A549 (cell line): ENCODE data around the gene TPD52L1. TPM values are rescaled to one million over a fixed set of nuclear protein-coding genes. Genes with fewer than 3 reads are reported as not detected.

Experiments
- ATAC-seq, 2 experiments: fragments of 200-7000 bp in 1 of 2; fragments of >200 bp in 1 of 2; cut with Nextera tagmentation in 1 of 2; cut with Tn5 transposase in 1 of 2; 3 replicates each; pipeline versions ENCODE4 v1.8.0 to v1.9.1; 2018 to 2020; ENCODE audit warnings: mild to moderate bottlenecking in 1 of 2, moderate library complexity in 1 of 2
- CTCF ChIA-PET: fragments of 300-600 bp; sonication (Branson Sonifier 250); formaldehyde crosslinking; extraction: SDS; loops from one replicate; lab custom pipeline; 2021; ENCODE audit warnings: antibody characterized with exemption, inconsistent platforms; lab: Yijun Ruan, JAX
- POLR2A ChIA-PET: fragments of 350-600 bp; formaldehyde crosslinking; extraction: SDS; loops from one replicate; lab custom pipeline; 2021; ENCODE audit warnings: antibody characterized with exemption, inconsistent platforms; lab: Yijun Ruan, JAX
- DNase-seq, 2 experiments: peaks; one replicate each; pipeline versions ENCODE4 v3.0.0 to v3.0.0-alpha.2; 2011 to 2016; ENCODE audit warnings: low read depth in 1 of 2, low spot score in 1 of 2
- FAIRE-seq: peaks from 2 replicates; lab custom pipeline; 2011; peaks lifted over from hg19 to GRCh38; lab: Jason Lieb, UNC
- H3K27ac ChIP-seq, 2 experiments: fragments of >200 bp; sonication (Bioruptor Twin); formaldehyde crosslinking; 3 replicates each; pipeline ENCODE4 v1.5.1; 2016 to 2017
- H3K4me1 ChIP-seq: fragments of >200 bp; sonication (Bioruptor Twin); formaldehyde crosslinking; 3 replicates; pipeline ENCODE4 v1.6.1; 2016
- H3K4me2 ChIP-seq: fragments of >200 bp; sonication (Bioruptor Twin); formaldehyde crosslinking; 3 replicates; pipeline ENCODE4 v1.6.1; 2016
- H3K4me3 ChIP-seq: fragments of >200 bp; sonication (Bioruptor Twin); formaldehyde crosslinking; 3 replicates; pipeline ENCODE4 v1.5.1; 2016
- H3K9me3 ChIP-seq: fragments of >200 bp; sonication (Bioruptor Twin); formaldehyde crosslinking; 3 replicates; pipeline ENCODE4 v1.6.1; 2016
- BHLHE40 ChIP-seq: IDR thresholded peaks from 2 replicates; pipeline ENCODE4 v1.6.1; 2012; ENCODE audit warnings: low read depth, low read length, inconsistent platforms
- CBX2 ChIP-seq: fragments of 200-600 bp; sonication (generic); IDR thresholded peaks from 2 replicates; pipeline ENCODE4 v1.6.1; 2016; ENCODE audit warnings: low read depth, mild to moderate bottlenecking, borderline replicate concordance
- CHD2 ChIP-seq: fragments of 150-350 bp; IDR thresholded peaks from 2 replicates; pipeline ENCODE4 v1.6.1; 2014; ENCODE audit warnings: low read length; ENCODE audit not compliant: partially characterized antibody
- CHD4 ChIP-seq: fragments of 200-600 bp; sonication (generic); IDR thresholded peaks from 2 replicates; pipeline ENCODE4 v1.6.1; 2016; ENCODE audit warnings: antibody characterized with exemption, mild to moderate bottlenecking, borderline replicate concordance
- EP300 ChIP-seq, 2 experiments: fragments of >200 bp; sonication (Bioruptor Twin); formaldehyde crosslinking; IDR thresholded peaks; 2 replicates in 1 of 2; 3 replicates in 1 of 2; pipeline ENCODE4 v1.6.1; 2016 to 2017
- GATA3 ChIP-seq: IDR thresholded peaks from 2 replicates; pipeline ENCODE4 v1.6.1; 2012; ENCODE audit warnings: borderline replicate concordance
- HEYL ChIP-seq: fragments of 250-450 bp; sonication (Bioruptor Pico); IDR thresholded peaks from 2 replicates; pipeline ENCODE4 v1.8.0; 2021; ENCODE audit warnings: mild to moderate bottlenecking, moderate library complexity
- HOXB13 ChIP-seq: fragments of 250-450 bp; sonication (Bioruptor Pico); IDR thresholded peaks from 2 replicates; pipeline ENCODE4 v1.5.0; 2020; ENCODE audit warnings: low read depth, mild to moderate bottlenecking, moderate library complexity
- JUN ChIP-seq, 2 experiments: fragments of >200 bp; sonication (Bioruptor Twin); formaldehyde crosslinking; IDR thresholded peaks; 2 replicates in 1 of 2; 3 replicates in 1 of 2; pipeline ENCODE4 v1.6.1; 2016 to 2017
- JUNB ChIP-seq: fragments of >200 bp; sonication (Bioruptor Twin); formaldehyde crosslinking; IDR thresholded peaks from 2 replicates; pipeline ENCODE4 v1.6.1; 2016
- MAZ ChIP-seq: fragments of 150-350 bp; IDR thresholded peaks from 2 replicates; pipeline ENCODE4 v1.6.1; 2014; ENCODE audit warnings: antibody characterized with exemption, low read depth, low read length, borderline replicate concordance
- NR3C1 ChIP-seq: fragments of >200 bp; sonication (Bioruptor Twin); formaldehyde crosslinking; IDR thresholded peaks from 3 replicates; pipeline ENCODE4 v1.6.1; 2017
- RAD21 ChIP-seq, 2 experiments: fragments of >200 bp in 1 of 2; sonication (Bioruptor Twin) in 1 of 2; formaldehyde crosslinking in 1 of 2; IDR thresholded peaks in 1 of 2; conservative IDR thresholded peaks in 1 of 2; 2 replicates in 1 of 2; 3 replicates in 1 of 2; pipeline ENCODE4 v1.6.1; 2012 to 2018; ENCODE audit warnings: inconsistent platforms in 1 of 2
- RARB ChIP-seq: fragments of 250-450 bp; sonication (Bioruptor Pico); IDR thresholded peaks from 2 replicates; pipeline ENCODE4 v1.8.0; 2021; ENCODE audit warnings: mild to moderate bottlenecking, moderate library complexity
- RFX5 ChIP-seq: fragments of 450-650 bp; IDR thresholded peaks from 2 replicates; pipeline ENCODE4 v1.7.1; 2014; ENCODE audit warnings: antibody characterized with exemption, mild to moderate bottlenecking, moderate library complexity
- TFCP2L1 ChIP-seq: fragments of 250-450 bp; sonication (Bioruptor Pico); IDR thresholded peaks from 2 replicates; pipeline ENCODE4 v1.5.0; 2021; ENCODE audit warnings: mild to moderate bottlenecking
- TP53 ChIP-seq: fragments of 250-450 bp; sonication (Bioruptor Pico); IDR thresholded peaks from 2 replicates; pipeline ENCODE4 v1.5.0; 2021; ENCODE audit warnings: mild to moderate bottlenecking, moderate library complexity
- ZFP36 ChIP-seq: fragments of 450-650 bp; IDR thresholded peaks from 2 replicates; pipeline ENCODE4 v1.6.1; 2014; ENCODE audit warnings: borderline replicate concordance; ENCODE audit not compliant: partially characterized antibody
- ZNF302 ChIP-seq: fragments of 250-450 bp; sonication (Bioruptor Pico); IDR thresholded peaks from 2 replicates; pipeline ENCODE4 v1.9.0; 2021; ENCODE audit warnings: inconsistent platforms, mild to moderate bottlenecking, moderate library complexity
- ZSCAN20 ChIP-seq: fragments of 250-450 bp; sonication (Bioruptor Pico); IDR thresholded peaks from 2 replicates; pipeline ENCODE4 v1.8.0; 2022; ENCODE audit warnings: mild to moderate bottlenecking, moderate library complexity
- WGBS: methylation state at CpG from one replicate; pipeline ENCODE4 v1.1.6; 2017; ENCODE audit errors: missing lambda C conversion rate; 5-methylcytosine and 5-hydroxymethylcytosine counted together
- polyA plus RNA-seq, 4 experiments: library from polyadenylated mRNA; depleted of rRNA in 3 of 4; stranded (reverse); fragments of >200 nt; fragmentation: RNase III in 1 of 4; extraction: RNeasy Plus Mini Kit Qiagen cat#74134 plus additional on column Dnase treatment in 1 of 4; gene quantifications; 2 replicates in 3 of 4; 3 replicates in 1 of 4; pipeline ENCODE4 v1.2.3, GENCODE V29; 2011 to 2017
- TF ChIP-seq, protein P1 (sequence below): fragments of >200 bp; sonication (Bioruptor Twin); formaldehyde crosslinking; IDR thresholded peaks from 3 replicates; pipeline ENCODE4 v1.5.1; 2016
- TF ChIP-seq, protein P2 (sequence below): fragments of 150-350 bp; IDR thresholded peaks from 2 replicates; pipeline ENCODE4 v1.6.1; 2014; ENCODE audit warnings: low read depth, mild to moderate bottlenecking, low read length
- TF ChIP-seq, protein P3 (sequence below): fragments of 250-450 bp; sonication (Bioruptor Pico); IDR thresholded peaks from 2 replicates; pipeline ENCODE4 v1.5.0; 2020; ENCODE audit warnings: low read depth, mild to moderate bottlenecking, moderate library complexity
- TF ChIP-seq, protein P4 (sequence below): fragments of 450-650 bp; IDR thresholded peaks from 2 replicates; pipeline ENCODE4 v1.6.1; 2014; ENCODE audit warnings: antibody characterized with exemption
- TF ChIP-seq, protein P5 (sequence below): fragments of 250-450 bp; sonication (Bioruptor Pico); IDR thresholded peaks from 2 replicates; pipeline ENCODE4 v1.5.0; 2021; ENCODE audit warnings: mild to moderate bottlenecking, moderate library complexity, borderline replicate concordance

Gene TPD52L1
- polyA plus RNA-seq, 2 of the 4 experiments (the other 2 are of a cell fraction) = 90.1 to 144 TPM

DNA sequence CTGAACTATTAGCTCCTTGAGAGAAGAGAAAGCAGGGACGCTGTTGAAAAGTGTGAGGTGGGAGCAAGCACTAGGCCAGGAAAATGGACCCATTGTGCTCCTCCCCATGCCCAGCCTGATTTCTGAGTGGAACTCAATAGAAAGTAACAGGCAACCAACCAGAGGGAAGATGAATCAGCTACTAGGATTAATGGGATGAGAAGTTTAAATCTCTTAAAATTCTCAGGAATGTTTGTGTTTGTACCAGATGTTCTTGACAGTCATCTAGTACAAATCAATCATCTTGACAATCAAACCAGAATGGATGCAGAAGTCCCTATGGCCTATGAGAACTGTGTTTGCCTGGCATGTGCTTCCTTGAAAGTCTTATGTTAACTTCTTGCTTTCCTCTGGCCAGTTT lies 99.3 kb downstream of the TPD52L1 start:
- no peak overlapping the region; a peak in 1 of 6 replicates for H3K27ac ChIP-seq
- 87% methylated on average over 1 of the region's 1 CpG for WGBS
- FAIRE-seq = no peak
- no peak for ATAC-seq
- TF ChIP-seq TFCP2L1 = no peak
- no peak overlapping the region for H3K4me3 ChIP-seq
- no peaks in the 10 kb centered on the region for H3K9me3 ChIP-seq
- H3K4me1 ChIP-seq = 0 out of 3 replicates have a peak, but pooled peaks cover 4% of the 10 kb centered on the region
- no peak for DNase-seq
- ChIA-PET POLR2A (no interaction called here), CTCF (no interaction called here)
- H3K4me2 ChIP-seq = no peak overlapping the region

DNA sequence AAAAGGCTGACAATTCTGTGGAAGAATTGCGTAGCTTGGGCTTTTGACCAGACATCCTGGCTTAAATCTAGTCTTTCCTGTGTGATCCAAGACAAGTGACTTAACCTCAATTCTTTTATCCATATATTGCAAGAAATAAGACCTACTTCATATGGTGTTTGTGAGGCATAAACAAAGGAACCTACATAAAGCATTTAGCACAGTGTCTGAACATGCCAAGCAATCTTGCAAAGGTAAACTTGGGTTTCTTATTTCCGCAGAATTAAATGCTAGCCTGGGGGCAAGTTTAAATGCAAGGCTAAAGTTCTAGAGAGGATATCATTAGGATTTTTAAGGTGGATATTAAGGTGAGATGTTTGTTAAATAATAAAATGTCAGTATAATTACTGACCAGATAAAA lies 100.3 kb downstream of the TPD52L1 start:
- CTCF ChIA-PET = no interaction called here
- Histone ChIP-seq H3K4me1 (0 out of 3 replicates have a peak, but pooled peaks cover 4% of the 10 kb centered on the region), H3K9me3 (no peaks in the 10 kb centered on the region), H3K4me2 (no peak overlapping the region), H3K27ac (no peak overlapping the region), H3K4me3 (no peak overlapping the region)
- FAIRE-seq (no peak), ATAC-seq (no peak), DNase-seq (no peak)
- TF ChIP-seq CBX2 (no peak), HEYL (CRISPR knock-in tag) (no peak), CHD2 (no peak), CHD4 (no peak), JUNB (no peak), ZSCAN20 (CRISPR knock-in tag) (no peak), MAZ (no peak), ZNF302 (CRISPR knock-in tag) (no peak), NR3C1 (no peak), HOXB13 (CRISPR knock-in tag) (no peak), EP300 (IDR thresholded peaks at IDR 0.05) (no peak), RFX5 (no peak), BHLHE40 (no peak), ZFP36 (no peak), RARB (no peak), TP53 (CRISPR knock-in tag) (no peak)
- TF ChIP-seq, protein P1, sequence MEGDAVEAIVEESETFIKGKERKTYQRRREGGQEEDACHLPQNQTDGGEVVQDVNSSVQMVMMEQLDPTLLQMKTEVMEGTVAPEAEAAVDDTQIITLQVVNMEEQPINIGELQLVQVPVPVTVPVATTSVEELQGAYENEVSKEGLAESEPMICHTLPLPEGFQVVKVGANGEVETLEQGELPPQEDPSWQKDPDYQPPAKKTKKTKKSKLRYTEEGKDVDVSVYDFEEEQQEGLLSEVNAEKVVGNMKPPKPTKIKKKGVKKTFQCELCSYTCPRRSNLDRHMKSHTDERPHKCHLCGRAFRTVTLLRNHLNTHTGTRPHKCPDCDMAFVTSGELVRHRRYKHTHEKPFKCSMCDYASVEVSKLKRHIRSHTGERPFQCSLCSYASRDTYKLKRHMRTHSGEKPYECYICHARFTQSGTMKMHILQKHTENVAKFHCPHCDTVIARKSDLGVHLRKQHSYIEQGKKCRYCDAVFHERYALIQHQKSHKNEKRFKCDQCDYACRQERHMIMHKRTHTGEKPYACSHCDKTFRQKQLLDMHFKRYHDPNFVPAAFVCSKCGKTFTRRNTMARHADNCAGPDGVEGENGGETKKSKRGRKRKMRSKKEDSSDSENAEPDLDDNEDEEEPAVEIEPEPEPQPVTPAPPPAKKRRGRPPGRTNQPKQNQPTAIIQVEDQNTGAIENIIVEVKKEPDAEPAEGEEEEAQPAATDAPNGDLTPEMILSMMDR = no peak
- TF ChIP-seq, protein P2, sequence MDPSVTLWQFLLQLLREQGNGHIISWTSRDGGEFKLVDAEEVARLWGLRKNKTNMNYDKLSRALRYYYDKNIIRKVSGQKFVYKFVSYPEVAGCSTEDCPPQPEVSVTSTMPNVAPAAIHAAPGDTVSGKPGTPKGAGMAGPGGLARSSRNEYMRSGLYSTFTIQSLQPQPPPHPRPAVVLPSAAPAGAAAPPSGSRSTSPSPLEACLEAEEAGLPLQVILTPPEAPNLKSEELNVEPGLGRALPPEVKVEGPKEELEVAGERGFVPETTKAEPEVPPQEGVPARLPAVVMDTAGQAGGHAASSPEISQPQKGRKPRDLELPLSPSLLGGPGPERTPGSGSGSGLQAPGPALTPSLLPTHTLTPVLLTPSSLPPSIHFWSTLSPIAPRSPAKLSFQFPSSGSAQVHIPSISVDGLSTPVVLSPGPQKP = no peak
- TF ChIP-seq, protein P3, sequence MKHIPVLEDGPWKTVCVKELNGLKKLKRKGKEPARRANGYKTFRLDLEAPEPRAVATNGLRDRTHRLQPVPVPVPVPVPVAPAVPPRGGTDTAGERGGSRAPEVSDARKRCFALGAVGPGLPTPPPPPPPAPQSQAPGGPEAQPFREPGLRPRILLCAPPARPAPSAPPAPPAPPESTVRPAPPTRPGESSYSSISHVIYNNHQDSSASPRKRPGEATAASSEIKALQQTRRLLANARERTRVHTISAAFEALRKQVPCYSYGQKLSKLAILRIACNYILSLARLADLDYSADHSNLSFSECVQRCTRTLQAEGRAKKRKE (CRISPR knock-in tag) = no peak
- TF ChIP-seq, protein P4, sequence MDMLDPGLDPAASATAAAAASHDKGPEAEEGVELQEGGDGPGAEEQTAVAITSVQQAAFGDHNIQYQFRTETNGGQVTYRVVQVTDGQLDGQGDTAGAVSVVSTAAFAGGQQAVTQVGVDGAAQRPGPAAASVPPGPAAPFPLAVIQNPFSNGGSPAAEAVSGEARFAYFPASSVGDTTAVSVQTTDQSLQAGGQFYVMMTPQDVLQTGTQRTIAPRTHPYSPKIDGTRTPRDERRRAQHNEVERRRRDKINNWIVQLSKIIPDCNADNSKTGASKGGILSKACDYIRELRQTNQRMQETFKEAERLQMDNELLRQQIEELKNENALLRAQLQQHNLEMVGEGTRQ = no peak
- WGBS = 93% methylated on average over 2 of the region's 2 CpGs
- POLR2A ChIA-PET = no interaction called here

DNA sequence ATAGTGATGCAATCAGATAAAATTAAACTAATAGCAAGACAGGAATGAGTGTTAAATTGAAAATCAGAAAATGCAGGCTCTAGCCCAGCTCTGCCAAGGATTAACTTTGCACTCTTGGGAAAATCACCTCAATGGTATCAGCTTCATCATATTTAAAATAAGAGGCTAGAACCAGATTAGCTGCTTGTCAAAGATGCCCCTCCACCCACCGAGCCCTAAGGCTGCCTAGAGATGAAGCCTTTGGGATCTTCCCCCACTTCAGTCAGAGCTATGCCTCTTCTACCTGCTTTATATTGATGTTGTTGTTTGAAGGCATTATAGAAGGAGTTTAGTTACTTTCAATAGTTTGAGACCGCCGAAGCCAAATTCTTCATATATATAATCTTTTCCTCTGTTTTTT lies 100.7 kb downstream of the TPD52L1 start:
- FAIRE-seq (no peak), ATAC-seq (no peak), DNase-seq (no peak)
- Histone ChIP-seq H3K9me3 (no peaks in the 10 kb centered on the region), H3K4me3 (no peak overlapping the region), H3K4me1 (0 out of 3 replicates have a peak, but pooled peaks cover 7% of the 10 kb centered on the region), H3K27ac (no peak overlapping the region), H3K4me2 (no peak overlapping the region)
- WGBS = 96% methylated on average over 3 of the region's 3 CpGs
- POLR2A ChIA-PET = no interaction called here
- CTCF ChIA-PET = no interaction called here
- TF ChIP-seq GATA3 (no peak), RAD21 (conservative IDR thresholded peaks at IDR 0.05 in 1 of 2, IDR thresholded peaks at IDR 0.05 in 1 of 2) (no peak), EP300 (IDR thresholded peaks at IDR 0.05) (no peak), TP53 (CRISPR knock-in tag) (no peak), HEYL (CRISPR knock-in tag) (no peak), CHD2 (no peak), BHLHE40 (no peak), JUN (IDR thresholded peaks at IDR 0.05) (no peak)
- TF ChIP-seq, protein P2 = no peak
- TF ChIP-seq, protein P5, sequence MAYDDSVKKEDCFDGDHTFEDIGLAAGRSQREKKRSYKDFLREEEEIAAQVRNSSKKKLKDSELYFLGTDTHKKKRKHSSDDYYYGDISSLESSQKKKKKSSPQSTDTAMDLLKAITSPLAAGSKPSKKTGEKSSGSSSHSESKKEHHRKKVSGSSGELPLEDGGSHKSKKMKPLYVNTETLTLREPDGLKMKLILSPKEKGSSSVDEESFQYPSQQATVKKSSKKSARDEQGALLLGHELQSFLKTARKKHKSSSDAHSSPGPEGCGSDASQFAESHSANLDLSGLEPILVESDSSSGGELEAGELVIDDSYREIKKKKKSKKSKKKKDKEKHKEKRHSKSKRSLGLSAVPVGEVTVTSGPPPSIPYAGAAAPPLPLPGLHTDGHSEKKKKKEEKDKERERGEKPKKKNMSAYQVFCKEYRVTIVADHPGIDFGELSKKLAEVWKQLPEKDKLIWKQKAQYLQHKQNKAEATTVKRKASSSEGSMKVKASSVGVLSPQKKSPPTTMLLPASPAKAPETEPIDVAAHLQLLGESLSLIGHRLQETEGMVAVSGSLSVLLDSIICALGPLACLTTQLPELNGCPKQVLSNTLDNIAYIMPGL (CRISPR knock-in tag) = no peak
